K562 (cell line): ENCODE measurements around the gene ATG4D. TPM values are rescaled to one million over a fixed set of nuclear protein-coding genes. Genes with fewer than 3 reads are reported as not detected.

Source experiments
- ARID3A ChIP-seq: IDR thresholded peaks from 2 replicates; pipeline ENCODE4 v1.6.1; 2012; ENCODE audit warnings: low read depth, low read length, improper control_type of control experiment, borderline replicate concordance
- BCOR ChIP-seq: fragments of 450-650 bp; IDR thresholded peaks from 2 replicates; pipeline ENCODE4 v1.6.1; 2016
- CBX2 ChIP-seq: fragments of 200-600 bp; sonication (generic); IDR thresholded peaks from one replicate; pipeline ENCODE4 v1.6.1; 2012; ENCODE audit warnings: mild to moderate bottlenecking, low read length, inconsistent platforms; ENCODE audit not compliant: insufficient read depth, poor library complexity, severe bottlenecking
- HDAC2 ChIP-seq: fragments of 450-650 bp; IDR thresholded peaks from 2 replicates; pipeline ENCODE4 v1.6.1; 2016; ENCODE audit warnings: mild to moderate bottlenecking
- JUN ChIP-seq, 2 experiments: sonication (generic) in 1 of 2; formaldehyde crosslinking in 1 of 2; IDR thresholded peaks; 2 replicates each; pipeline versions ENCODE4 v1.6.1 to v1.8.0; 2012 to 2022; ENCODE audit warnings: borderline replicate concordance in 2 of 2, mild to moderate bottlenecking in 2 of 2, improper control_type of control experiment in 1 of 2, low read depth in 1 of 2, low read length in 1 of 2, missing genetic modification reagents in 1 of 2
- MCM5 ChIP-seq: fragments of 450-650 bp; IDR thresholded peaks from 2 replicates; pipeline ENCODE4 v1.6.1; 2016; ENCODE audit warnings: low read depth
- RNF219 ChIP-seq: fragments of 250-450 bp; sonication (Bioruptor Pico); IDR thresholded peaks from 2 replicates; pipeline ENCODE4 v1.5.0; 2022; ENCODE audit warnings: mild to moderate bottlenecking
- SMARCB1 ChIP-seq: IDR thresholded peaks from 2 replicates; pipeline ENCODE4 v1.6.1; 2011; ENCODE audit warnings: improper control_type of control experiment, low read depth; ENCODE audit not compliant: insufficient read length
- TFAP4 ChIP-seq: sonication (generic); formaldehyde crosslinking; IDR thresholded peaks from 2 replicates; pipeline ENCODE4 v1.8.0; 2022; ENCODE audit warnings: missing genetic modification reagents, mild to moderate bottlenecking, moderate library complexity, borderline replicate concordance
- TSC22D4 ChIP-seq: fragments of 450-650 bp; IDR thresholded peaks from 2 replicates; pipeline ENCODE4 v1.6.1; 2016; ENCODE audit warnings: missing genetic modification characterization, missing biosample characterization, control low read depth
- ZNF507 ChIP-seq: conservative IDR thresholded peaks from 2 replicates; pipeline ENCODE4 v1.6.1; 2017; ENCODE audit warnings: missing genetic modification characterization, missing compliant biosample characterization
- ZNF589 ChIP-seq: fragments of 200-800 bp; sonication (Bioruptor generic); IDR thresholded peaks from 2 replicates; pipeline ENCODE4 v1.6.1; 2016; ENCODE audit warnings: low read depth, missing genetic modification characterization, missing compliant biosample characterization
- ZNF707 ChIP-seq: fragments of 250-450 bp; sonication (Bioruptor Pico); conservative IDR thresholded peaks from 2 replicates; pipeline ENCODE4 v1.8.0; 2022; ENCODE audit warnings: inconsistent platforms, mild to moderate bottlenecking, moderate library complexity
- ZNF79 ChIP-seq: fragments of 250-450 bp; sonication (Bioruptor Pico); IDR thresholded peaks from 2 replicates; pipeline ENCODE4 v1.4.0; 2020; ENCODE audit warnings: low read depth, mild to moderate bottlenecking, moderate library complexity
- ZZZ3 ChIP-seq: fragments of 450-650 bp; IDR thresholded peaks from 2 replicates; pipeline ENCODE4 v1.6.1; 2016; ENCODE audit warnings: antibody characterized with exemption, mild to moderate bottlenecking, moderate library complexity
- polyA plus RNA-seq, 8 experiments: library from polyadenylated mRNA; depleted of rRNA in 4 of 8; stranded (reverse) in 5 of 8; unstranded in 3 of 8; fragments of >200 nt; fragmentation: Nextera tagmentation in 2 of 8; fragmentation: Illumina TruSeq in 1 of 8; extraction: Ambion mirVana in 2 of 8; extraction: Trizol in 1 of 8; gene quantifications; 2 replicates each; pipeline versions ENCODE4 v1.2.1 to v1.2.3, GENCODE V29; 2011 to 2014; ENCODE audit warnings: inconsistent platforms in 1 of 8, missing spikeins in 1 of 8
- total RNA-seq, 7 experiments: library from RNA; depleted of rRNA in 6 of 7; stranded (reverse); fragments of >200 nt in 6 of 7; fragmentation: Illumina TruSeq in 2 of 7; extraction: Trizol in 2 of 7; gene quantifications; 2 replicates each; pipeline versions ENCODE4 v1.2.1 to v1.2.3, GENCODE V29; 2011 to 2021; ENCODE audit warnings: low replicate concordance in 1 of 7
- TF ChIP-seq, protein P1 (sequence below): sonication (generic); formaldehyde crosslinking; IDR thresholded peaks from 2 replicates; pipeline ENCODE4 v1.8.0; 2023; ENCODE audit warnings: missing genetic modification reagents, mild to moderate bottlenecking, borderline replicate concordance

ATG4D gene
- total and polyA plus RNA-seq, 9 of the 15 experiments (the other 6 are each of a cell fraction or from before 2014, with no cell fraction given) = 0.51 to 66.1 (median 22.9) TPM

GRCh38 chr19:10543420-10544241, at the start of gene ATG4D (continued):
- TF ChIP-seq ARID3A (no peak), RNF219 (no peak), ZNF589 (CRISPR knock-in tag) (no peak), MCM5 (no peak), CBX2 (no peak), TSC22D4 (tag) (no peak), BCOR (peak; percentile 90), HDAC2 (peak; percentile 31; the same call in 1 of the 2 replicates), ZNF507 (tag) (no peak), TFAP4 (CRISPR knock-in tag) (peak; percentile 87), ZNF79 (CRISPR knock-in tag) (no peak), SMARCB1 (no peak), JUN (IDR thresholded peaks at IDR 0.05; ENCODE audit: borderline replicate concordance, low read depth, low read length) (no peak), JUN (CRISPR knock-in tag; IDR thresholded peaks at IDR 0.05; ENCODE audit: borderline replicate concordance) (no peak), ZZZ3 (no peak), ZNF707 (CRISPR knock-in tag) (no peak)
- TF ChIP-seq, protein P1, sequence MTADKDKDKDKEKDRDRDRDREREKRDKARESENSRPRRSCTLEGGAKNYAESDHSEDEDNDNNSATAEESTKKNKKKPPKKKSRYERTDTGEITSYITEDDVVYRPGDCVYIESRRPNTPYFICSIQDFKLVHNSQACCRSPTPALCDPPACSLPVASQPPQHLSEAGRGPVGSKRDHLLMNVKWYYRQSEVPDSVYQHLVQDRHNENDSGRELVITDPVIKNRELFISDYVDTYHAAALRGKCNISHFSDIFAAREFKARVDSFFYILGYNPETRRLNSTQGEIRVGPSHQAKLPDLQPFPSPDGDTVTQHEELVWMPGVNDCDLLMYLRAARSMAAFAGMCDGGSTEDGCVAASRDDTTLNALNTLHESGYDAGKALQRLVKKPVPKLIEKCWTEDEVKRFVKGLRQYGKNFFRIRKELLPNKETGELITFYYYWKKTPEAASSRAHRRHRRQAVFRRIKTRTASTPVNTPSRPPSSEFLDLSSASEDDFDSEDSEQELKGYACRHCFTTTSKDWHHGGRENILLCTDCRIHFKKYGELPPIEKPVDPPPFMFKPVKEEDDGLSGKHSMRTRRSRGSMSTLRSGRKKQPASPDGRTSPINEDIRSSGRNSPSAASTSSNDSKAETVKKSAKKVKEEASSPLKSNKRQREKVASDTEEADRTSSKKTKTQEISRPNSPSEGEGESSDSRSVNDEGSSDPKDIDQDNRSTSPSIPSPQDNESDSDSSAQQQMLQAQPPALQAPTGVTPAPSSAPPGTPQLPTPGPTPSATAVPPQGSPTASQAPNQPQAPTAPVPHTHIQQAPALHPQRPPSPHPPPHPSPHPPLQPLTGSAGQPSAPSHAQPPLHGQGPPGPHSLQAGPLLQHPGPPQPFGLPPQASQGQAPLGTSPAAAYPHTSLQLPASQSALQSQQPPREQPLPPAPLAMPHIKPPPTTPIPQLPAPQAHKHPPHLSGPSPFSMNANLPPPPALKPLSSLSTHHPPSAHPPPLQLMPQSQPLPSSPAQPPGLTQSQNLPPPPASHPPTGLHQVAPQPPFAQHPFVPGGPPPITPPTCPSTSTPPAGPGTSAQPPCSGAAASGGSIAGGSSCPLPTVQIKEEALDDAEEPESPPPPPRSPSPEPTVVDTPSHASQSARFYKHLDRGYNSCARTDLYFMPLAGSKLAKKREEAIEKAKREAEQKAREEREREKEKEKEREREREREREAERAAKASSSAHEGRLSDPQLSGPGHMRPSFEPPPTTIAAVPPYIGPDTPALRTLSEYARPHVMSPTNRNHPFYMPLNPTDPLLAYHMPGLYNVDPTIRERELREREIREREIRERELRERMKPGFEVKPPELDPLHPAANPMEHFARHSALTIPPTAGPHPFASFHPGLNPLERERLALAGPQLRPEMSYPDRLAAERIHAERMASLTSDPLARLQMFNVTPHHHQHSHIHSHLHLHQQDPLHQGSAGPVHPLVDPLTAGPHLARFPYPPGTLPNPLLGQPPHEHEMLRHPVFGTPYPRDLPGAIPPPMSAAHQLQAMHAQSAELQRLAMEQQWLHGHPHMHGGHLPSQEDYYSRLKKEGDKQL (CRISPR knock-in tag) = no peak
